ENCODE results near the gene CCDC91.

GRCh38 chr12:28555748-28556147 is 365.5 kb downstream of the CCDC91 start:
- TF ChIP-seq CTCF (IDR thresholded peaks at IDR 0.05) (no peak), POLR2A (IDR thresholded peaks at IDR 0.05) (no peak)
